H1 (cell line): ENCODE data around the gene SPINDOC. TPM values are rescaled to one million over a fixed set of nuclear protein-coding genes. Genes with fewer than 3 reads are reported as not detected.

Experiments used
- CTCF ChIA-PET: fragments of 300-600 bp; sonication (Branson Sonifier 250); formaldehyde crosslinking; loops from one replicate; lab custom pipeline; 2021; ENCODE audit not compliant: partially characterized antibody; lab: Charles Lee
- POLR2A ChIA-PET: fragments of 300-600 bp; sonication (Branson Sonifier 250); formaldehyde crosslinking; loops from one replicate; lab custom pipeline; 2021; ENCODE audit warnings: inconsistent platforms; ENCODE audit not compliant: partially characterized antibody; lab: Charles Lee
- DNase-seq, 2 experiments: peaks; one replicate each; pipeline versions ENCODE4 v3.0.0 to v3.0.0-alpha.2; 2010 to 2022; ENCODE audit warnings: low spot score in 2 of 2, low read depth in 1 of 2, mixed read lengths in 1 of 2
- FAIRE-seq: peaks from 2 replicates; lab custom pipeline; 2011; peaks lifted over from hg19 to GRCh38; lab: Jason Lieb, UNC
- H2AFZ ChIP-seq: 2 replicates; pipeline ENCODE4 v1.8.1; 2012; ENCODE audit warnings: low read length, inconsistent platforms
- H2AK5ac ChIP-seq: 2 replicates; pipeline ENCODE4 v1.6.1; 2013; ENCODE audit warnings: low read depth, low read length
- H2BK120ac ChIP-seq: replicated peaks from 2 replicates; pipeline ENCODE3; 2013; ENCODE audit warnings: low read depth, low read length, inconsistent platforms
- H2BK12ac ChIP-seq: 2 replicates; pipeline ENCODE4 v1.6.1; 2013; ENCODE audit warnings: low read depth, low read length
- H2BK15ac ChIP-seq: 2 replicates; pipeline ENCODE4 v1.6.1; 2013; ENCODE audit warnings: low read length
- H2BK20ac ChIP-seq: 2 replicates; pipeline ENCODE4 v1.6.1; 2013; ENCODE audit warnings: low read length
- H2BK5ac ChIP-seq: 2 replicates; pipeline ENCODE4 v1.6.1; 2013; ENCODE audit warnings: low read depth, low read length
- H3K14ac ChIP-seq: 2 replicates; pipeline ENCODE4 v1.6.1; 2013; ENCODE audit warnings: inconsistent platforms; ENCODE audit not compliant: insufficient read length
- H3K18ac ChIP-seq: 2 replicates; pipeline ENCODE4 v1.6.1; 2013; ENCODE audit warnings: low read length; ENCODE audit errors: extremely low read depth
- H3K23ac ChIP-seq: 2 replicates; pipeline ENCODE4 v1.6.1; 2013; ENCODE audit warnings: inconsistent platforms; ENCODE audit not compliant: insufficient read length
- H3K23me2 ChIP-seq: 2 replicates; pipeline ENCODE4 v1.6.1; 2013; ENCODE audit warnings: low read depth, low read length
- H3K27ac ChIP-seq: 2 replicates; pipeline ENCODE4 v1.6.1; 2011; ENCODE audit warnings: low read depth, low read length, inconsistent platforms
- H3K27me3 ChIP-seq, 4 experiments: replicated peaks in 1 of 4; 1 replicate in 1 of 4; 2 replicates in 3 of 4; pipeline versions ENCODE4 v1.6.1 to v1.8.1; 2011 to 2013; ENCODE audit warnings: low read length in 3 of 4, mild to moderate bottlenecking in 3 of 4, inconsistent platforms in 2 of 4, mixed read lengths in 2 of 4, moderate library complexity in 1 of 4; ENCODE audit not compliant: control insufficient read depth in 3 of 4, insufficient read depth in 3 of 4; ENCODE audit errors: extremely low read depth in 1 of 4
- H3K36me3 ChIP-seq, 4 experiments: 2 replicates each; pipeline versions ENCODE4 v1.6.1 to v1.8.1; 2011 to 2013; ENCODE audit warnings: mild to moderate bottlenecking in 4 of 4, low read length in 3 of 4, moderate library complexity in 2 of 4, control low read depth in 1 of 4, inconsistent platforms in 1 of 4; ENCODE audit not compliant: insufficient read depth in 4 of 4, control insufficient read depth in 2 of 4
- H3K4ac ChIP-seq: replicated peaks from 2 replicates; pipeline ENCODE3; 2013; ENCODE audit warnings: low read length, low read depth, mixed read lengths, inconsistent platforms; ENCODE audit not compliant: insufficient read length
- H3K4me1 ChIP-seq, 4 experiments: replicated peaks in 1 of 4; 1 replicate in 1 of 4; 2 replicates in 3 of 4; pipeline versions ENCODE4 v1.6.1 to v1.8.1; 2011 to 2013; ENCODE audit warnings: low read length in 3 of 4, inconsistent platforms in 2 of 4, mixed read lengths in 1 of 4; ENCODE audit not compliant: insufficient read depth in 4 of 4, control insufficient read depth in 3 of 4
- H3K4me2 ChIP-seq, 2 experiments: 2 replicates each; pipeline versions ENCODE4 v1.6.1 to v1.8.1; 2011 to 2013; ENCODE audit warnings: low read depth in 2 of 2, low read length in 2 of 2, control low read depth in 1 of 2, inconsistent platforms in 1 of 2, mild to moderate bottlenecking in 1 of 2; ENCODE audit not compliant: insufficient read depth in 1 of 2
- H3K4me3 ChIP-seq, 4 experiments: fragments of 200-600, 300-600 bp in 1 of 4; sonication (generic), shearing (Covaris generic), sonication (Bioruptor Twin) in 1 of 4; 2 replicates each; pipeline versions ENCODE4 v1.5.1 to v1.8.1; 2011 to 2016; ENCODE audit warnings: low read length in 4 of 4, low read depth in 3 of 4, control low read depth in 2 of 4, inconsistent platforms in 2 of 4, mild to moderate bottlenecking in 2 of 4, mixed read lengths in 1 of 4, moderate library complexity in 1 of 4; ENCODE audit not compliant: insufficient read depth in 2 of 4; ENCODE audit errors: extremely low read depth in 1 of 4
- H3K56ac ChIP-seq: replicated peaks from 2 replicates; pipeline ENCODE3; 2013; ENCODE audit warnings: low read depth, mild to moderate bottlenecking, mixed read lengths, low read length, inconsistent platforms; ENCODE audit not compliant: insufficient read length
- H3K79me1 ChIP-seq: 2 replicates; pipeline ENCODE4 v1.6.1; 2013; ENCODE audit warnings: low read depth, low read length, control low read depth
- H3K79me2 ChIP-seq, 2 experiments: 2 replicates each; pipeline versions ENCODE4 v1.6.1 to v1.8.1; 2012 to 2013; ENCODE audit warnings: low read length in 2 of 2, mild to moderate bottlenecking in 2 of 2, inconsistent platforms in 1 of 2; ENCODE audit not compliant: insufficient read depth in 2 of 2, control insufficient read depth in 1 of 2
- H3K9ac ChIP-seq, 4 experiments: replicated peaks in 1 of 4; 1 replicate in 1 of 4; 2 replicates in 3 of 4; pipeline versions ENCODE4 v1.6.1 to v1.8.1; 2011 to 2013; ENCODE audit warnings: low read depth in 3 of 4, low read length in 3 of 4, control low read depth in 2 of 4, mild to moderate bottlenecking in 2 of 4, moderate library complexity in 2 of 4, inconsistent platforms in 1 of 4; ENCODE audit errors: extremely low read depth in 1 of 4
- H3K9me3 ChIP-seq, 2 experiments: 2 replicates each; pipeline versions ENCODE4 v1.6.1 to v1.8.1; 2012 to 2013; ENCODE audit warnings: mild to moderate bottlenecking in 2 of 2, moderate library complexity in 2 of 2, control low read depth in 1 of 2, inconsistent platforms in 1 of 2, low read depth in 1 of 2, low read length in 1 of 2, mixed read lengths in 1 of 2; ENCODE audit not compliant: insufficient read depth in 2 of 2
- H4K20me1 ChIP-seq, 2 experiments: replicated peaks in 1 of 2; 2 replicates each; pipeline versions ENCODE3 to v1.8.1; 2011 to 2013; ENCODE audit warnings: inconsistent platforms in 2 of 2, low read length in 2 of 2, mild to moderate bottlenecking in 1 of 2; ENCODE audit not compliant: insufficient read depth in 2 of 2, control insufficient read depth in 1 of 2
- H4K5ac ChIP-seq: 2 replicates; pipeline ENCODE4 v1.6.1; 2013; ENCODE audit warnings: low read length, low read depth, mixed read lengths, inconsistent platforms; ENCODE audit not compliant: insufficient read length
- H4K8ac ChIP-seq: 2 replicates; pipeline ENCODE4 v1.8.0; 2013; ENCODE audit warnings: mild to moderate bottlenecking, moderate library complexity, low read length, inconsistent platforms; ENCODE audit not compliant: insufficient read depth; ENCODE audit errors: extremely low read depth
- H4K91ac ChIP-seq: replicated peaks from 2 replicates; pipeline ENCODE3; 2013; ENCODE audit warnings: low read length, mixed read lengths, inconsistent platforms; ENCODE audit not compliant: insufficient read length
- PHF8 ChIP-seq: fragments of 200-600 bp; sonication (generic); conservative IDR thresholded peaks from 2 replicates; pipeline ENCODE4 v1.7.1; 2012; ENCODE audit warnings: low read depth, mild to moderate bottlenecking, inconsistent platforms, low read length, moderate library complexity
- POU5F1 ChIP-seq: IDR thresholded peaks from 2 replicates; pipeline ENCODE4 v1.6.1; 2011; ENCODE audit warnings: low read depth, mild to moderate bottlenecking, low read length, moderate library complexity
- whole genome bisulfite sequencing, 2 experiments: shearing (Covaris generic) in 1 of 2; methylation state at CpG; one replicate each; pipeline versions ENCODE4 v1.1.6 to v1.1.7; 2013 to 2015; ENCODE audit warnings: low lambda C conversion rate in 2 of 2, mixed read lengths in 2 of 2, inconsistent platforms in 1 of 2, low coverage in 1 of 2, missing lambda C conversion rate in 1 of 2; ENCODE audit not compliant: insufficient replicate concordance in 2 of 2, insufficient coverage in 1 of 2, insufficient read length in 1 of 2; ENCODE audit errors: extremely low coverage in 1 of 2, missing lambda C conversion rate in 1 of 2; 5-methylcytosine and 5-hydroxymethylcytosine counted together
- polyA plus RNA-seq, 7 experiments: library from polyadenylated mRNA; depleted of rRNA in 3 of 7; stranded (reverse) in 5 of 7; unstranded in 2 of 7; fragments of >200 nt in 5 of 7; fragments of 200-250 nt in 2 of 7; gene quantifications; 1 replicate in 5 of 7; 2 replicates in 1 of 7; 4 replicates in 1 of 7; pipeline versions ENCODE4 v1.2.1 to v1.2.3, GENCODE V29; 2011 to 2013; ENCODE audit warnings: missing spikeins in 2 of 7, mixed read lengths in 2 of 7
- total RNA-seq: library from RNA; stranded (reverse); fragmentation: NEBNext Ultra II Directional; extraction: Animal tissue kit (Norgen Biotek cat#: 25700); gene quantifications from 2 replicates; pipeline ENCODE4 v1.2.1, GENCODE V29; 2021

Gene SPINDOC
- total and polyA plus RNA-seq, 2 of the 8 experiments (the other 6 are each of a cell fraction or from before 2014, with no cell fraction given): 78.7 to 99.7 TPM

DNA sequence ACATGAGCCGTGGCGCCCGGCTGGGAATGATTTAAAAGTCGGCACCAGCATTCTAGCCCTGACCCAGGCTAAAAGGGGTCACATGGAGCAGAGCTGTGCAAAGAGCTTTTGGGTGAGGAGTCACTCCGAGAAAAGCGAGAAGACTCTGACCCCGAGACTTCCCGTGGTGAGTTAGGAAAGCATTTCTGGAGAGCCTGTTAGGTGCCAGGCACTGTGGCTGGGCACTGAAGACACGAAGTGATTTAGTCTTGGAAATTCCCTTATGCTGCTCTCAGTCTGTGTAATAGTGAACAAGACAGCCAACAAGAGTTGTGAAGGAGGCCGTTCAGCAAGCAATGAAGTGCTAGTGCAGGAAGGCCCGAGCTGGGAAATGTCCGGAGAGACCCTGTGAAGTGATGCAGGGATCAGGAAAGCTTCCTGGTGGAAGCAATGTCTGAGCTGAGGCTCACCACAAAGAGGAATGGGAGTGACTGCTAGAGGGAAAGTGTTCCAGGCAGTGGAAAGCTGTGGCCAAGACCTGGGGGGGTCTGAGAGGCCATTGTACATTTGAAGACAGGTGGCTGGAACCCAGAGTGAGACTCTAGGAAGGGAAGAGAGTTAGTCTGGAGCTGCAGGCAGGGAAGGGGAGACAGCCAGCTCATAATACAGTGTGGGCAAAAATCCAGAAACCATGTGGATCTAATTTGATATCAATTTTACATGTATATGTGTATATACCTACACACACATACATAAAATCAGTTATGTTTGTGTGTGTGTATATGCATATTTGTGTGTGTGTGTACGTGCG lies 57.3 kb downstream of the SPINDOC start:
- no peak overlapping the region for H3K14ac ChIP-seq
- WGBS, 2 experiments: 90% methylated on average over 14 of the region's 14 CpGs; no CpG with 5 or more reads in 1 of the 2 experiments
- H3K36me3 ChIP-seq: no peaks in the 10 kb centered on the region
- H3K79me2 ChIP-seq: peaks cover 6 to 92% of the 10 kb centered on the region in 2 experiments; a peak in 3 of 4 replicates
- H3K23me2 ChIP-seq: no peaks in the 10 kb centered on the region
- peak overlapping the region; percentile 7; the same call in 1 of the 2 replicates for H2BK5ac ChIP-seq
- ChIA-PET POLR2A (interaction anchor here (0.8 to 1.4 kb wide), 5 partner anchors 14 to 39 kb away, joined by 3 to 4 read pairs (median 4); no protein-coding TSS in a partner anchor), CTCF (interaction anchor here (0.6 to 2.4 kb wide), 8 partner anchors 9 to 61 kb away, joined by 3 to 33 read pairs (median 4); partner anchors contain the start of gene MARK2)
- no peak overlapping the region for H2BK12ac ChIP-seq
- no peaks in the 10 kb centered on the region for H3K9me3 ChIP-seq
- H2AK5ac ChIP-seq: no peak overlapping the region
- H2BK120ac ChIP-seq: no peak overlapping the region
- FAIRE-seq (no peak), DNase-seq (no peak)
- TF ChIP-seq PHF8 (no peak), POU5F1 (no peak)
- no peak overlapping the region for H3K56ac ChIP-seq
- no peak overlapping the region for H4K8ac ChIP-seq
- no peak overlapping the region for H4K5ac ChIP-seq
- no peak overlapping the region for H2AFZ ChIP-seq
- H4K91ac ChIP-seq: no peak overlapping the region
- no peaks in the 10 kb centered on the region for H3K27me3 ChIP-seq
- no peak overlapping the region for H2BK15ac ChIP-seq
- no peak overlapping the region for H3K4ac ChIP-seq
- peaks cover 7% of the 10 kb centered on the region; the same call in 1 of the 2 replicates for H3K79me1 ChIP-seq
- H3K18ac ChIP-seq: no peak overlapping the region
- no peak overlapping the region for H2BK20ac ChIP-seq
- H3K23ac ChIP-seq: no peak overlapping the region
- peak overlapping the region in 1 of 4 experiments; percentile 38; a peak in 1 of 7 replicates for H3K9ac ChIP-seq
- peaks cover 4 to 25% (median 8%) of the 10 kb centered on the region in 4 experiments for H3K4me1 ChIP-seq
- H3K27ac ChIP-seq: no peak overlapping the region
- no peak overlapping the region for H3K4me3 ChIP-seq
- H4K20me1 ChIP-seq: peaks cover 15 to 43% of the 10 kb centered on the region in 2 experiments
- H3K4me2 ChIP-seq: no peak overlapping the region
